Fibroblast of the aortic adventitia (primary cell): ENCODE measurements around the gene OGDHL. TPM values are rescaled to one million over a fixed set of nuclear protein-coding genes. Genes with fewer than 3 reads are reported as not detected.

ENCODE experiments used
- DNase-seq: peaks from one replicate; pipeline ENCODE4 v3.0.0-alpha.2; 2010; ENCODE audit warnings: low read depth
- H3K4me3 ChIP-seq: 2 replicates; pipeline ENCODE4 v1.5.1; 2011; ENCODE audit warnings: low read depth, mild to moderate bottlenecking, control low read depth, low read length, moderate library complexity
- CTCF ChIP-seq: IDR thresholded peaks from 2 replicates; pipeline ENCODE4 v1.5.1; 2011; ENCODE audit warnings: mild to moderate bottlenecking, low read length, control low read depth, inconsistent platforms; ENCODE audit not compliant: insufficient read depth
- total RNA-seq: library from RNA; depleted of rRNA; stranded (reverse); fragments of >200 nt; gene quantifications from 2 replicates; pipeline ENCODE4 v1.2.3, GENCODE V29; 2012; ENCODE audit warnings: low replicate concordance

The OGDHL gene
- total RNA-seq, 1 donor: under 0.01 TPM

- TF ChIP-seq CTCF: no peak
Observed at GRCh38 chr10:49750546-49750945, 11.6 kb downstream of the OGDHL start.

DNA sequence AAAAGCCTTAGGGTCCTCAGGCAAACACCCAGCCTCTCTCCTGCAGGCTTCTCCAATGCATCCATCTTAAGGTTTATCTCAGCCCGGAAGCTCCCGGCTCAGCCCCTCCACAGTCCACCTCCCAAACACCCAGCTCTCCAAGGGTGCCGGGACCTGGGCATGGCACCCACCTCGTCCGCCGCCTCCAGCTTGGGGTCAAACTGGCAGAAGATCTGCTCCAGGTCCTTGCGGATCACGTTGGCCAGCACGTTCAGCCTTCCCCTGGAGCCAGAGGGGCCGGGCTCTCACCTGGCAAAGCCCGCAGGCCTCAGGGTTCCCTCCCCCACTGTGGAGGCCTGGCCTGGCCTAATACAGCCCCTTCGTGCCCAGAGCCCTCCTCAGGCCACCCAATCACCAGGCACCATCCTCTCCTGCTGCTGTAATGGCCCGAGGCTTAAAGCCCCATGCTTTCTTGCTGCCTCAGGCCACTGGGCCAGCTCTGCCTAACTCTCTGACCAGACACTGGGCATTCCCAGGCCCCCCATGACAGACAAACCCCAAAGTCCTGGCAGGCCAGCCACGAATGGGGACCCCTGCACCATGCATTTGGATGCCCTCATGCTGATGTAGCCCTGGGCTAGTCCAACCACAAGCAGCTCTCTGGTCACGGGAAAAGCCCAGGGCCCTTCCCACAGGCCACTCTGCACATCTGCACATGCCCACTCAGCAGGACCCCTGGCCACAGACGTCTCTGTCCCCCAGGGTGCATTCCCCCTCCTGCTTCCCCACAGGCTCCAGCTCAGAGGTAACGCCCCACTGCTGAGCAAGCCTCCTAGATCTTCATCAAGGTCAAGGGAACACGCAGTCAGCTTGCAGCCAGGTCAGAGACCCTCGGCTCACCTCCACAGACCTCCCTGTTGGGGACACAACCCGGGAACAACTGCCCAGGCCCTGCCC, 12.3 kb downstream of the OGDHL start:
- no peak for TF ChIP-seq CTCF
- no peak for DNase-seq
- no peak overlapping the region for H3K4me3 ChIP-seq

More at GRCh38 chr10:49750546-49750945, 11.6 kb downstream of the OGDHL start:
- no peak overlapping the region for H3K4me3 ChIP-seq
- no peak for DNase-seq

GRCh38 chr10:49749144-49749543, 13.0 kb downstream of the OGDHL start:
- no peak for TF ChIP-seq CTCF

GRCh38 chr10:49748006-49748405, 14.1 kb downstream of the OGDHL start:
- H3K4me3 ChIP-seq: no peak overlapping the region
- no peak for DNase-seq
- TF ChIP-seq CTCF: no peak

More at GRCh38 chr10:49749144-49749543, 13.0 kb downstream of the OGDHL start:
- no peak for DNase-seq
- H3K4me3 ChIP-seq: no peak overlapping the region

- H3K4me3 ChIP-seq: no peak overlapping the region
- DNase-seq: no peak
- TF ChIP-seq CTCF: no peak
Observed at GRCh38 chr10:49747303-49747646, 14.8 kb downstream of the OGDHL start.

DNA sequence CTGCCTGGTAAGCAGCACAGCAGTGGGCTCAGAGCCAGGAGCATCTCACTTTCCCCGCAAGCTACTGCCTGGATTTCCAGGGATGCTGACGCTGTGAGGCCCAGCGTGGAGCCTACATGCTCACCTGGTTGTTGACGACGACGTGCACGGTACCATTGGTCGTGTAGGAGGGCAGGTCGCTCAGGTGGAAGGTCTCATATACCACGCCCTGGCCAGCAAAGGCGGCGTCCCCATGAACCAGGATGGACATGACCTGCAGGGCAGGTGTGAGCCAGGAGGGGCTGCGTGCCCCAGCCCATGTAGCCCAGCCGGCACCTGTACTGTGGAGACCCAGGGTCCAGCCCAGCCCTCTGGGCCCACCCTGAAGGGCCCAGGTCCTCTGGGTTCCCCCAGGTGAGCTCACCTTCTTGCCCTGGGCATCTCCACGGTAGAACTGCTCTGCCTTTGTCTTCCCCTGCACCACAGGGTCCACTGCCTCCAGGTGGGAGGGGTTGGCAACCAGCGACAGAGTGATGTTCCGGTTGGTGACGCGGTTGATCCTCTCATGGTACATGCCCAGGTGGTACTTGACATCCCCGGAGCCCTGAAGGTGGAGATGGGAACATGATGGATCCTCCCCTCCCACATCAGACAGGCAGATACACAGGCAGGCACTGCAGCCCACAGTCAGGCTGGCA, 15.4 kb downstream of the OGDHL start:
- no peak for DNase-seq
- no peak for TF ChIP-seq CTCF
- H3K4me3 ChIP-seq: no peak overlapping the region
